NCI-H1048 (cell line): ENCODE data around the gene INSL3.

Source experiments
- DNase-seq: peaks from one replicate; lab custom pipeline; 2025; lab: John Stamatoyannopoulos, UW

The INSL3 gene

GRCh38 chr19:17846146-17846545 is 24.8 kb upstream of the INSL3 start:
- no peak for DNase-seq

GRCh38 chr19:17843908-17844490 is 22.7 kb upstream of the INSL3 start:
- no peak for DNase-seq

- no peak for DNase-seq
Measured at GRCh38 chr19:17843292-17843827, 22.0 kb upstream of the INSL3 start.

GRCh38 chr19:17842663-17843291 is 21.5 kb upstream of the INSL3 start:
- DNase-seq, result no peak

GRCh38 chr19:17841810-17842662 is 20.7 kb upstream of the INSL3 start:
- DNase-seq, result peak; percentile 81

- no peak for DNase-seq
Measured at GRCh38 chr19:17841371-17841809, 20.1 kb upstream of the INSL3 start.

- DNase-seq, result no peak
Measured at GRCh38 chr19:17840019-17840418, 18.7 kb upstream of the INSL3 start.

GRCh38 chr19:17837972-17838371 is 16.7 kb upstream of the INSL3 start:
- no peak for DNase-seq

- DNase-seq, result no peak
Measured at GRCh38 chr19:17836530-17836929, 15.2 kb upstream of the INSL3 start.

- DNase-seq, result no peak
Measured at GRCh38 chr19:17835182-17836006, 14.1 kb upstream of the INSL3 start.

- no peak for DNase-seq
Measured at GRCh38 chr19:17834350-17835181, 13.2 kb upstream of the INSL3 start.

GRCh38 chr19:17832443-17833208 is 11.3 kb upstream of the INSL3 start:
- no peak for DNase-seq

- no peak for DNase-seq
Measured at GRCh38 chr19:17831419-17831888, 10.1 kb upstream of the INSL3 start.

- peak; percentile 63 for DNase-seq
Measured at GRCh38 chr19:17830567-17831418, 9.5 kb upstream of the INSL3 start.

- no peak for DNase-seq
Measured at GRCh38 chr19:17829855-17830566, 8.7 kb upstream of the INSL3 start.

GRCh38 chr19:17826508-17827056 is 5.3 kb upstream of the INSL3 start:
- DNase-seq, result no peak

GRCh38 chr19:17824339-17824738 is 3.0 kb upstream of the INSL3 start:
- no peak for DNase-seq
